H1 (cell line): ENCODE data around the gene CABP1. TPM values are rescaled to one million over a fixed set of nuclear protein-coding genes. Genes with fewer than 3 reads are reported as not detected.

Experiments
- BCL11A ChIP-seq, 2 experiments: IDR thresholded peaks; one replicate each; pipeline ENCODE4 v1.6.1; 2011; ENCODE audit warnings: low read depth in 2 of 2, low read length in 2 of 2, mild to moderate bottlenecking in 2 of 2
- CBX5 ChIP-seq: fragments of 300-800, 300-1000 bp; sonication (generic); IDR thresholded peaks from 2 replicates; pipeline ENCODE4 v1.7.1; 2016; ENCODE audit warnings: antibody characterized with exemption, low read length, low read depth
- CEBPB ChIP-seq: IDR thresholded peaks from 2 replicates; pipeline ENCODE4 v1.6.1; 2012; ENCODE audit warnings: low read depth, low read length
- FOSL1 ChIP-seq: IDR thresholded peaks from 2 replicates; pipeline ENCODE4 v1.6.1; 2011; ENCODE audit warnings: mild to moderate bottlenecking, low read depth, low read length, moderate library complexity; ENCODE audit not compliant: insufficient read depth
- POLR2A ChIP-seq, 2 experiments: IDR thresholded peaks; 1 replicate in 1 of 2; 2 replicates in 1 of 2; pipeline ENCODE4 v1.6.1; 2011; ENCODE audit warnings: low read depth in 2 of 2, low read length in 2 of 2, mild to moderate bottlenecking in 2 of 2; ENCODE audit errors: control extremely low read depth in 1 of 2
- SAP30 ChIP-seq: fragments of 300-600 bp; sonication (generic); IDR thresholded peaks from 2 replicates; pipeline ENCODE4 v1.7.1; 2012; ENCODE audit warnings: low read length, moderate library complexity, mild to moderate bottlenecking, inconsistent platforms; ENCODE audit not compliant: insufficient read depth, insufficient replicate concordance
- TAF1 ChIP-seq: IDR thresholded peaks from 2 replicates; pipeline ENCODE4 v1.6.1; 2011; ENCODE audit warnings: mild to moderate bottlenecking, low read depth, low read length
- TEAD4 ChIP-seq: IDR thresholded peaks from 2 replicates; pipeline ENCODE4 v1.6.1; 2012; ENCODE audit warnings: low read depth, low read length, inconsistent platforms, mixed read lengths
- polyA plus RNA-seq, 7 experiments: library from polyadenylated mRNA; depleted of rRNA in 3 of 7; stranded (reverse) in 5 of 7; unstranded in 2 of 7; fragments of >200 nt in 5 of 7; fragments of 200-250 nt in 2 of 7; gene quantifications; 1 replicate in 5 of 7; 2 replicates in 1 of 7; 4 replicates in 1 of 7; pipeline versions ENCODE4 v1.2.1 to v1.2.3, GENCODE V29; 2011 to 2013; ENCODE audit warnings: missing spikeins in 2 of 7, mixed read lengths in 2 of 7
- total RNA-seq: library from RNA; stranded (reverse); fragmentation: NEBNext Ultra II Directional; extraction: Animal tissue kit (Norgen Biotek cat#: 25700); gene quantifications from 2 replicates; pipeline ENCODE4 v1.2.1, GENCODE V29; 2021
- TF ChIP-seq, protein P1 (sequence below): fragments of 300-600 bp; sonication (generic); IDR thresholded peaks from 2 replicates; pipeline ENCODE4 v1.7.1; 2012; ENCODE audit warnings: low read length, moderate library complexity, mild to moderate bottlenecking, inconsistent platforms; ENCODE audit not compliant: insufficient replicate concordance

The CABP1 gene
- total and polyA plus RNA-seq, 2 of the 8 experiments (the other 6 are each of a cell fraction or from before 2014, with no cell fraction given): 3.9 to 7.4 TPM

DNA sequence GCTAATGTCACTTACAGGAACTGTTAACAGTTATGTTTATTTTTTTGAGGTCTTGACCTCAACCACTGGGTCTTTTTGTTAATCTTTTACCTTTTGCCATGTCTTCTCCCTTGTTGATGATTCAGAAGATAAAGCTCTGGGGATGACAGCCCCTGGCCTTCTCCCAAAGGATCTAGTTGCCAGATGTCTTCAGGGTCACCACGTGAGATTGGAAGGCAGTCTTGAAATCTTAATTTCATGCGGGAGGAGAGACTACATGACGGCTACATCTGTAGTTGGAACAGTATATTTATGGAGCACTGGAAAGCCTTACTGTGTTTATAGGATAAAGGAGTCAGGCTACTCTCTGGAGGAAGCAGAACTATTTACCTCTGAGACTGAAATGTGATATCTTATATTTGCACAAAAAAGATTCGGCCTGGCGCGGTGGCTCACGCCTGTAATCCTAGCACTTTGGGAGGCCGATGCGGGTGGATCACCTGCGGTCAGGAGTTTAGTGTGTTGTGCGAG is 52.2 kb downstream of the CABP1 start (continued):
- TF ChIP-seq, protein P1, sequence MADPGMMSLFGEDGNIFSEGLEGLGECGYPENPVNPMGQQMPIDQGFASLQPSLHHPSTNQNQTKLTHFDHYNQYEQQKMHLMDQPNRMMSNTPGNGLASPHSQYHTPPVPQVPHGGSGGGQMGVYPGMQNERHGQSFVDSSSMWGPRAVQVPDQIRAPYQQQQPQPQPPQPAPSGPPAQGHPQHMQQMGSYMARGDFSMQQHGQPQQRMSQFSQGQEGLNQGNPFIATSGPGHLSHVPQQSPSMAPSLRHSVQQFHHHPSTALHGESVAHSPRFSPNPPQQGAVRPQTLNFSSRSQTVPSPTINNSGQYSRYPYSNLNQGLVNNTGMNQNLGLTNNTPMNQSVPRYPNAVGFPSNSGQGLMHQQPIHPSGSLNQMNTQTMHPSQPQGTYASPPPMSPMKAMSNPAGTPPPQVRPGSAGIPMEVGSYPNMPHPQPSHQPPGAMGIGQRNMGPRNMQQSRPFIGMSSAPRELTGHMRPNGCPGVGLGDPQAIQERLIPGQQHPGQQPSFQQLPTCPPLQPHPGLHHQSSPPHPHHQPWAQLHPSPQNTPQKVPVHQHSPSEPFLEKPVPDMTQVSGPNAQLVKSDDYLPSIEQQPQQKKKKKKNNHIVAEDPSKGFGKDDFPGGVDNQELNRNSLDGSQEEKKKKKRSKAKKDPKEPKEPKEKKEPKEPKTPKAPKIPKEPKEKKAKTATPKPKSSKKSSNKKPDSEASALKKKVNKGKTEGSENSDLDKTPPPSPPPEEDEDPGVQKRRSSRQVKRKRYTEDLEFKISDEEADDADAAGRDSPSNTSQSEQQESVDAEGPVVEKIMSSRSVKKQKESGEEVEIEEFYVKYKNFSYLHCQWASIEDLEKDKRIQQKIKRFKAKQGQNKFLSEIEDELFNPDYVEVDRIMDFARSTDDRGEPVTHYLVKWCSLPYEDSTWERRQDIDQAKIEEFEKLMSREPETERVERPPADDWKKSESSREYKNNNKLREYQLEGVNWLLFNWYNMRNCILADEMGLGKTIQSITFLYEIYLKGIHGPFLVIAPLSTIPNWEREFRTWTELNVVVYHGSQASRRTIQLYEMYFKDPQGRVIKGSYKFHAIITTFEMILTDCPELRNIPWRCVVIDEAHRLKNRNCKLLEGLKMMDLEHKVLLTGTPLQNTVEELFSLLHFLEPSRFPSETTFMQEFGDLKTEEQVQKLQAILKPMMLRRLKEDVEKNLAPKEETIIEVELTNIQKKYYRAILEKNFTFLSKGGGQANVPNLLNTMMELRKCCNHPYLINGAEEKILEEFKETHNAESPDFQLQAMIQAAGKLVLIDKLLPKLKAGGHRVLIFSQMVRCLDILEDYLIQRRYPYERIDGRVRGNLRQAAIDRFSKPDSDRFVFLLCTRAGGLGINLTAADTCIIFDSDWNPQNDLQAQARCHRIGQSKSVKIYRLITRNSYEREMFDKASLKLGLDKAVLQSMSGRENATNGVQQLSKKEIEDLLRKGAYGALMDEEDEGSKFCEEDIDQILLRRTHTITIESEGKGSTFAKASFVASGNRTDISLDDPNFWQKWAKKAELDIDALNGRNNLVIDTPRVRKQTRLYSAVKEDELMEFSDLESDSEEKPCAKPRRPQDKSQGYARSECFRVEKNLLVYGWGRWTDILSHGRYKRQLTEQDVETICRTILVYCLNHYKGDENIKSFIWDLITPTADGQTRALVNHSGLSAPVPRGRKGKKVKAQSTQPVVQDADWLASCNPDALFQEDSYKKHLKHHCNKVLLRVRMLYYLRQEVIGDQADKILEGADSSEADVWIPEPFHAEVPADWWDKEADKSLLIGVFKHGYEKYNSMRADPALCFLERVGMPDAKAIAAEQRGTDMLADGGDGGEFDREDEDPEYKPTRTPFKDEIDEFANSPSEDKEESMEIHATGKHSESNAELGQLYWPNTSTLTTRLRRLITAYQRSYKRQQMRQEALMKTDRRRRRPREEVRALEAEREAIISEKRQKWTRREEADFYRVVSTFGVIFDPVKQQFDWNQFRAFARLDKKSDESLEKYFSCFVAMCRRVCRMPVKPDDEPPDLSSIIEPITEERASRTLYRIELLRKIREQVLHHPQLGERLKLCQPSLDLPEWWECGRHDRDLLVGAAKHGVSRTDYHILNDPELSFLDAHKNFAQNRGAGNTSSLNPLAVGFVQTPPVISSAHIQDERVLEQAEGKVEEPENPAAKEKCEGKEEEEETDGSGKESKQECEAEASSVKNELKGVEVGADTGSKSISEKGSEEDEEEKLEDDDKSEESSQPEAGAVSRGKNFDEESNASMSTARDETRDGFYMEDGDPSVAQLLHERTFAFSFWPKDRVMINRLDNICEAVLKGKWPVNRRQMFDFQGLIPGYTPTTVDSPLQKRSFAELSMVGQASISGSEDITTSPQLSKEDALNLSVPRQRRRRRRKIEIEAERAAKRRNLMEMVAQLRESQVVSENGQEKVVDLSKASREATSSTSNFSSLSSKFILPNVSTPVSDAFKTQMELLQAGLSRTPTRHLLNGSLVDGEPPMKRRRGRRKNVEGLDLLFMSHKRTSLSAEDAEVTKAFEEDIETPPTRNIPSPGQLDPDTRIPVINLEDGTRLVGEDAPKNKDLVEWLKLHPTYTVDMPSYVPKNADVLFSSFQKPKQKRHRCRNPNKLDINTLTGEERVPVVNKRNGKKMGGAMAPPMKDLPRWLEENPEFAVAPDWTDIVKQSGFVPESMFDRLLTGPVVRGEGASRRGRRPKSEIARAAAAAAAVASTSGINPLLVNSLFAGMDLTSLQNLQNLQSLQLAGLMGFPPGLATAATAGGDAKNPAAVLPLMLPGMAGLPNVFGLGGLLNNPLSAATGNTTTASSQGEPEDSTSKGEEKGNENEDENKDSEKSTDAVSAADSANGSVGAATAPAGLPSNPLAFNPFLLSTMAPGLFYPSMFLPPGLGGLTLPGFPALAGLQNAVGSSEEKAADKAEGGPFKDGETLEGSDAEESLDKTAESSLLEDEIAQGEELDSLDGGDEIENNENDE: no peak
- TF ChIP-seq FOSL1 (no peak), SAP30 (no peak), POLR2A (IDR thresholded peaks at IDR 0.05; ENCODE audit: control extremely low read depth in 1 of 2, low read depth in 2 of 2, low read length in 2 of 2) (no peak), BCL11A (IDR thresholded peaks at IDR 0.05; ENCODE audit: low read depth in 2 of 2, low read length in 2 of 2) (no peak), CEBPB (no peak), TEAD4 (no peak), CBX5 (no peak), TAF1 (no peak)
- TF ChIP-seq, all 59 proteins: peak for 0
